ENCODE measurements around the gene TADA2B. TPM values are rescaled to one million over a fixed set of nuclear protein-coding genes. Genes with fewer than 3 reads are reported as not detected.

Gene TADA2B
- total and polyA plus RNA-seq, 9 of the 15 experiments (the other 6 are each of a cell fraction or from before 2014, with no cell fraction given), result 0.55 to 12.2 (median 7.5) TPM

- TF ChIP-seq MAFK (IDR thresholded peaks at IDR 0.05; ENCODE audit: low read length) (peak; percentile 98), STAT5B (CRISPR knock-in tag; IDR thresholded peaks at IDR 0.05) (no peak), ARHGAP35 (IDR thresholded peaks at IDR 0.05; ENCODE audit: partially characterized antibody) (no peak), RBM14 (IDR thresholded peaks at IDR 0.05; ENCODE audit: borderline replicate concordance, insufficient read depth, low read depth, low read length) (no peak), NELFE (IDR thresholded peaks at IDR 0.05; ENCODE audit: insufficient read depth, insufficient read length) (no peak), POLR2AphosphoS5 (IDR thresholded peaks at IDR 0.05; ENCODE audit: control insufficient read depth, insufficient read depth, low read depth, low read length) (no peak), TRIM28 (IDR thresholded peaks at IDR 0.05) (no peak), HNRNPH1 (optimal IDR thresholded peaks at IDR 0.05; ENCODE audit: low read depth, low read length) (no peak), ZFP1 (CRISPR knock-in tag; IDR thresholded peaks at IDR 0.05) (no peak), U2AF1 (optimal IDR thresholded peaks at IDR 0.05; ENCODE audit: low read depth, low read length) (no peak), U2AF2 (optimal IDR thresholded peaks at IDR 0.05; ENCODE audit: low read depth, low read length) (no peak), GATAD2B (IDR thresholded peaks at IDR 0.05; ENCODE audit: borderline replicate concordance) (no peak), PCBP1 (IDR thresholded peaks at IDR 0.05; ENCODE audit: low read depth, low read length, poor library complexity, severe bottlenecking) (no peak), ZNF561 (CRISPR knock-in tag; conservative IDR thresholded peaks at IDR 0.05) (no peak)
- TF ChIP-seq, protein P1, sequence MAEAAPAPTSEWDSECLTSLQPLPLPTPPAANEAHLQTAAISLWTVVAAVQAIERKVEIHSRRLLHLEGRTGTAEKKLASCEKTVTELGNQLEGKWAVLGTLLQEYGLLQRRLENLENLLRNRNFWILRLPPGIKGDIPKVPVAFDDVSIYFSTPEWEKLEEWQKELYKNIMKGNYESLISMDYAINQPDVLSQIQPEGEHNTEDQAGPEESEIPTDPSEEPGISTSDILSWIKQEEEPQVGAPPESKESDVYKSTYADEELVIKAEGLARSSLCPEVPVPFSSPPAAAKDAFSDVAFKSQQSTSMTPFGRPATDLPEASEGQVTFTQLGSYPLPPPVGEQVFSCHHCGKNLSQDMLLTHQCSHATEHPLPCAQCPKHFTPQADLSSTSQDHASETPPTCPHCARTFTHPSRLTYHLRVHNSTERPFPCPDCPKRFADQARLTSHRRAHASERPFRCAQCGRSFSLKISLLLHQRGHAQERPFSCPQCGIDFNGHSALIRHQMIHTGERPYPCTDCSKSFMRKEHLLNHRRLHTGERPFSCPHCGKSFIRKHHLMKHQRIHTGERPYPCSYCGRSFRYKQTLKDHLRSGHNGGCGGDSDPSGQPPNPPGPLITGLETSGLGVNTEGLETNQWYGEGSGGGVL (CRISPR knock-in tag; IDR thresholded peaks at IDR 0.05), result no peak
- TF ChIP-seq, protein P2, sequence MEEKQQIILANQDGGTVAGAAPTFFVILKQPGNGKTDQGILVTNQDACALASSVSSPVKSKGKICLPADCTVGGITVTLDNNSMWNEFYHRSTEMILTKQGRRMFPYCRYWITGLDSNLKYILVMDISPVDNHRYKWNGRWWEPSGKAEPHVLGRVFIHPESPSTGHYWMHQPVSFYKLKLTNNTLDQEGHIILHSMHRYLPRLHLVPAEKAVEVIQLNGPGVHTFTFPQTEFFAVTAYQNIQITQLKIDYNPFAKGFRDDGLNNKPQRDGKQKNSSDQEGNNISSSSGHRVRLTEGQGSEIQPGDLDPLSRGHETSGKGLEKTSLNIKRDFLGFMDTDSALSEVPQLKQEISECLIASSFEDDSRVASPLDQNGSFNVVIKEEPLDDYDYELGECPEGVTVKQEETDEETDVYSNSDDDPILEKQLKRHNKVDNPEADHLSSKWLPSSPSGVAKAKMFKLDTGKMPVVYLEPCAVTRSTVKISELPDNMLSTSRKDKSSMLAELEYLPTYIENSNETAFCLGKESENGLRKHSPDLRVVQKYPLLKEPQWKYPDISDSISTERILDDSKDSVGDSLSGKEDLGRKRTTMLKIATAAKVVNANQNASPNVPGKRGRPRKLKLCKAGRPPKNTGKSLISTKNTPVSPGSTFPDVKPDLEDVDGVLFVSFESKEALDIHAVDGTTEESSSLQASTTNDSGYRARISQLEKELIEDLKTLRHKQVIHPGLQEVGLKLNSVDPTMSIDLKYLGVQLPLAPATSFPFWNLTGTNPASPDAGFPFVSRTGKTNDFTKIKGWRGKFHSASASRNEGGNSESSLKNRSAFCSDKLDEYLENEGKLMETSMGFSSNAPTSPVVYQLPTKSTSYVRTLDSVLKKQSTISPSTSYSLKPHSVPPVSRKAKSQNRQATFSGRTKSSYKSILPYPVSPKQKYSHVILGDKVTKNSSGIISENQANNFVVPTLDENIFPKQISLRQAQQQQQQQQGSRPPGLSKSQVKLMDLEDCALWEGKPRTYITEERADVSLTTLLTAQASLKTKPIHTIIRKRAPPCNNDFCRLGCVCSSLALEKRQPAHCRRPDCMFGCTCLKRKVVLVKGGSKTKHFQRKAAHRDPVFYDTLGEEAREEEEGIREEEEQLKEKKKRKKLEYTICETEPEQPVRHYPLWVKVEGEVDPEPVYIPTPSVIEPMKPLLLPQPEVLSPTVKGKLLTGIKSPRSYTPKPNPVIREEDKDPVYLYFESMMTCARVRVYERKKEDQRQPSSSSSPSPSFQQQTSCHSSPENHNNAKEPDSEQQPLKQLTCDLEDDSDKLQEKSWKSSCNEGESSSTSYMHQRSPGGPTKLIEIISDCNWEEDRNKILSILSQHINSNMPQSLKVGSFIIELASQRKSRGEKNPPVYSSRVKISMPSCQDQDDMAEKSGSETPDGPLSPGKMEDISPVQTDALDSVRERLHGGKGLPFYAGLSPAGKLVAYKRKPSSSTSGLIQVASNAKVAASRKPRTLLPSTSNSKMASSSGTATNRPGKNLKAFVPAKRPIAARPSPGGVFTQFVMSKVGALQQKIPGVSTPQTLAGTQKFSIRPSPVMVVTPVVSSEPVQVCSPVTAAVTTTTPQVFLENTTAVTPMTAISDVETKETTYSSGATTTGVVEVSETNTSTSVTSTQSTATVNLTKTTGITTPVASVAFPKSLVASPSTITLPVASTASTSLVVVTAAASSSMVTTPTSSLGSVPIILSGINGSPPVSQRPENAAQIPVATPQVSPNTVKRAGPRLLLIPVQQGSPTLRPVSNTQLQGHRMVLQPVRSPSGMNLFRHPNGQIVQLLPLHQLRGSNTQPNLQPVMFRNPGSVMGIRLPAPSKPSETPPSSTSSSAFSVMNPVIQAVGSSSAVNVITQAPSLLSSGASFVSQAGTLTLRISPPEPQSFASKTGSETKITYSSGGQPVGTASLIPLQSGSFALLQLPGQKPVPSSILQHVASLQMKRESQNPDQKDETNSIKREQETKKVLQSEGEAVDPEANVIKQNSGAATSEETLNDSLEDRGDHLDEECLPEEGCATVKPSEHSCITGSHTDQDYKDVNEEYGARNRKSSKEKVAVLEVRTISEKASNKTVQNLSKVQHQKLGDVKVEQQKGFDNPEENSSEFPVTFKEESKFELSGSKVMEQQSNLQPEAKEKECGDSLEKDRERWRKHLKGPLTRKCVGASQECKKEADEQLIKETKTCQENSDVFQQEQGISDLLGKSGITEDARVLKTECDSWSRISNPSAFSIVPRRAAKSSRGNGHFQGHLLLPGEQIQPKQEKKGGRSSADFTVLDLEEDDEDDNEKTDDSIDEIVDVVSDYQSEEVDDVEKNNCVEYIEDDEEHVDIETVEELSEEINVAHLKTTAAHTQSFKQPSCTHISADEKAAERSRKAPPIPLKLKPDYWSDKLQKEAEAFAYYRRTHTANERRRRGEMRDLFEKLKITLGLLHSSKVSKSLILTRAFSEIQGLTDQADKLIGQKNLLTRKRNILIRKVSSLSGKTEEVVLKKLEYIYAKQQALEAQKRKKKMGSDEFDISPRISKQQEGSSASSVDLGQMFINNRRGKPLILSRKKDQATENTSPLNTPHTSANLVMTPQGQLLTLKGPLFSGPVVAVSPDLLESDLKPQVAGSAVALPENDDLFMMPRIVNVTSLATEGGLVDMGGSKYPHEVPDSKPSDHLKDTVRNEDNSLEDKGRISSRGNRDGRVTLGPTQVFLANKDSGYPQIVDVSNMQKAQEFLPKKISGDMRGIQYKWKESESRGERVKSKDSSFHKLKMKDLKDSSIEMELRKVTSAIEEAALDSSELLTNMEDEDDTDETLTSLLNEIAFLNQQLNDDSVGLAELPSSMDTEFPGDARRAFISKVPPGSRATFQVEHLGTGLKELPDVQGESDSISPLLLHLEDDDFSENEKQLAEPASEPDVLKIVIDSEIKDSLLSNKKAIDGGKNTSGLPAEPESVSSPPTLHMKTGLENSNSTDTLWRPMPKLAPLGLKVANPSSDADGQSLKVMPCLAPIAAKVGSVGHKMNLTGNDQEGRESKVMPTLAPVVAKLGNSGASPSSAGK (IDR thresholded peaks at IDR 0.05), result no peak
Observed at GRCh38 chr4:7017446-7018048, 25.6 kb upstream of the TADA2B start (continued).

All from K562 (cell line).